Stimulated activated CD8-positive, alpha-beta memory T cell treated with anti-CD3 and anti-CD28 coated beads, Interleukin-12 subunit alpha, Interleukin-12 subunit beta, amount 100 ng/mL, for 4 hours (primary cell): Measurements from ENCODE around the gene NRXN3.
"Not testable (repeated sequence)": the region's sequence is repeated elsewhere in the genome, so short reads cannot be mapped to it uniquely, and the experiment has no call there.

Experiments used
- DNase-seq: peaks from one replicate; pipeline ENCODE4 v3.0.0-alpha.2; 2020; ENCODE audit warnings: low read depth

Gene NRXN3

DNA sequence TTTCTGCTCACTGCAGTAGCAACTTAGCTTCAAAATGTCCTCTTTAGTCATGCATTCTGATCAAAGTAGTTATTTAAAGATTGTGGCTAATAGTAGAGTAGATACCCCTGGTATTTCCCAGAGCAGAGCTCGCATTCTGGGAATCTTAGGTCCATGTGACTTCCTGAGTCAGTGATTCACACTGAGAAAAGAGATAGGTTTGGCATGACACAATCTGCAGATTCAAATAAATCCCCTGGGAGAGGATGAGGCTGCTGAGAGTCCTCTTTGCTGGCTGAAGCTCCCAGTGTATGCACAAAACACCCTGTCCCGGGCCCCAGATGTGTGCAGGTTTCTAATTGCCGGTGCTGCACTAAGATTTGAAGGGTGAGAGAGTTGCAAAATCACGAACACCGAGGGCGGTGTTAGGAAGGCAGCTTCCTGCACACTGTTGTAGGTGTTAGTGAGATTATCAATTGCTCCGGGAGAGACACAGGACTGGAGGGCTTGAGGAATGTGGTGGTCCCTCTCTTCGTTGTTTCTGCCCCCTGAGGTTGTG lies 233.2 kb downstream of the NRXN3 start:
- no peak for DNase-seq

DNA sequence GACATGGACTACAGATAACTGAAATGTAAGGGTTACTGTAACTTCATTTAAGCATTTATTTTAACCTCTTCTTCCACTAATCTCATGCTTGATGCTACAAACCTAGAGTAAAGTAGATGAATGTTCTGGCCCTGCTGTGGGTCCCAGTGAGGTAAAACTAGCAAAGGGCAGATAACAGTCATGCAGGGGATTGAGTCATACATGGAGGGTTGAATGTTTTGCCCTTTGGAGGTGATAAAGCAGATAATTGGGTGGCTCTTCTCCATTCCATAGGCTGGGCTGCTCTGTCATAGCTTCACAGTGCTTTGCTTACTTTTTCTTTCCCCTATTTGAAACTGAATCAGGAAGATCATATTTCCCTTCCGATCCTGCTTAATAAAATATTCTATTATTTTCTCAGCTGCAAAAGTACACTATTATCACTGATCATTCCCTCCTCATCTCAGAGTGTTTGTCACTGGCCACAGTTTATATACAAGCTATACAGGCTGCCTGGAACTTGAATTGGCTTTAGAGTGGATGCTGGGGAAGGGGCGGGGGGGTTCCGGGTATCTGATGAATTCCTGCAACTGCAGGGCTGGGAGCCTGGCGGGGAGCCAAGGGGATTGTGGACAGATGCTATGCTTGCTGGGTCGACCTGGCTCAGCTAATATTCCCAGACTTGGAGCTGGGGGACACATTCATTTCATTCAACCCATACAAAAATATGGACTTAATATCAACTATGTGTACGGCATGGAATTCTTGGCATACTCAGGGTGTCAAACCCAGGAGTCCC lies 235.1 kb downstream of the NRXN3 start:
- no peak for DNase-seq

DNA sequence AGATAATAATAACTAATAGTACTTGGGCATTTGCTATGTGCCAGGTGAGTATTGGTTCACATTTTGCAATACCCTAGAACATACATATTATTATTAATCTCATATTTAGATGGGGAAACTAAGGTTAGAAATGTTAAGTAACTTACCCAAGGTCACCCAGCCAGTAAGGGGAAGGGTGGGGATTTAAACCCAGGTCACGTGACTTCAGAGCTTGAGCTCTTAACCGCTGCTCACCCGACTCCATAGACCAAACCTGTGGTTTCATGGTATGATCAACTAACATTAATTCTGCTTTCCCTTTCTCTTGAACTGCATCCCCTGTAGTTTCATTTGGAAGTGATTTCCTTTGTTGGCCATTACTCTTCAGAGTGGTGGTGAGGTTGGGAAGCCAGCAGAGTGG lies 242.3 kb downstream of the NRXN3 start:
- DNase-seq: no peak

DNA sequence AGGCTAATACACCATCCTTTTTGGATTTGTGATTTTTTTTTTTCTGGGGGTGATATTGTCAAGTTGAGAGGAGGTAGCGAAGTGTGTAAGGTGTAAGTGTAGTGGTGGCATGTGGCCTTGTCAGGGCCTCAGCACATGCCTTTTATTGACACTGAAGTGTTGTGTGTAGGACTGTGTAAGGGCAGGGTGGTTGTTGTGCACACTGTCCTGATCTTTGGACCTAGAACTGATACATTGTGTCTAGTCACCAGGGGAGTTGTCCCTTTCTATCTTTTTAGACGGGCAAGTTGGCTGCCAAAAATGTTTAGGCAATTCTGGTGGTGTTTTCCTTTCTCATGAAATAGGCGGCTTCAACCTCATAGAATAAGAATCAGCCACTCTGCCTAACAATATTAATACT lies 244.0 kb downstream of the NRXN3 start:
- DNase-seq: no peak

DNA sequence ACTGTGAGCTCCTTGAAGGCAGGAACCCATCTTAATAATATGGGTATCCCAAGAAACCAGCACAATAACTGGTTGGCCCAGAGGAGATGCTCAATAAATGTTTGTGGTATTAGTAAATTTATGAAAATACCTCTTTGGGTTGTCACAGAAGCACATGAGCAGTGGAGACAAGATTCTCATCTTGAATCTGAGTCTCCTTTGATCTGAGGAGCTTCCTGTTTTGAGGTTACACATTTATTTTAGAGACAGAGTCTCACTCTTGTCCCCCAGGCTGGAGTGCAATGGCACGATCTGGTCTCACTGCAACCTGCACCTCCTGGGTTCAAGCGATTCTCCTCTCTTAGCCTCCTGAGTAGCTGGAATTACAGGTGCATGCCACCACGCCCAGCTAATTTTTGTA lies 247.4 kb downstream of the NRXN3 start:
- DNase-seq: no peak

DNA sequence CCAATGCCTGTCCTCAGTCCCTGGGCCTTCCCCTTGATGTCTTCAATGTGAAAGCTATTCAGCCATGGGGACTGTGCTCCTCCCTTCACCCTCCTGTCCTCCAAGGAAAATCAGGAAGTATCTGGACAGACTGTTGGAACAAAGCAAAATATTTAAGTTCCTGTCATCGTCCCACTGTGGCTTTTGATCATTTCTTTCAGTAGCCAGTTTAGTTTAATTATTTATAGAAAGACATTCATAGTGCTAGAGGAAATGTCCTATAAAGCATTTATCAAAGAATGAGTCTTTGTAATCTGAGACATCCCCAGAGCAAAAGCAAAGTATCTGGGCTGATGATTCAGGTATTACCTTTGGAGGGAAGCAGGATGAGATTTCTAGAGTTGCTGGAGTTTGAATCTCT lies 254.1 kb downstream of the NRXN3 start:
- DNase-seq: no peak

DNA sequence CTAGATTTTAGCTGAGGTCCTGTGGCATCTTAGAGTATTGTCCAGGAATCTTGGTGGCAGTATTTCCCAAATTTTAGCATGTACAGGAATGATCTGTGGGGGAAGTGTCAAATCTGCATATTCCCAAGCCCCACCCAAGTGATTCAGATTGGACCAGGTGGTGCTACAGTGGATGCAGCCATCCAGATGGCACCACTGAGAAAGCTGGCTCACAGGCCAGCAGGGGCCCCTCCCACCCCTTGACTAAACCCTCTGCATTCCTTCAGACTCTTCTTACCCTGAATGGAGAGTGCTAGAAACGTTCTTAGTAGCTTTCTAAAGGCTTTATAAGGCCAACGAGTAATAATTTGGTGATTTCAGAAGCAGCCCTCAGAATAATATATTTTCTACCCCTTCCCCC lies 255.2 kb downstream of the NRXN3 start:
- no peak for DNase-seq

DNA sequence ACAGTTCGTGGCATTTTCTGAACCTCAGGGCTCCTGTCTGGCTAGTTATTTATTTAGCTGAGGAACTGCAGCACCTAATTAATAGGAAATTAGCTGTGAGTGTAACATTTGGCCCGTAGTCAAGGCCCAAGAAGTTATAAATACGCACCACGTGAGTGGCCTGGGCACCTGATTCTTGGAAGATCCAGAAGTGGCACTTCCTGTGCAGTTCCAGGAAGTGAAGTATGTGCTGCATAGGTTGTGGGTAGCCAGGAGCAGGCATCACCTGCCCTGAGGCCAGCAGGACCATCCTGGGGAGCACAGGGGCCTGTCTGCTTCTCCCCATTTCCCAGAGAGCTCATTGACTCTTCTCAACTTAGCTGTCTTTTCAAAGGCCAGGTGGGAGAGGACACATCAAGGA lies 255.6 kb downstream of the NRXN3 start:
- DNase-seq: no peak

DNA sequence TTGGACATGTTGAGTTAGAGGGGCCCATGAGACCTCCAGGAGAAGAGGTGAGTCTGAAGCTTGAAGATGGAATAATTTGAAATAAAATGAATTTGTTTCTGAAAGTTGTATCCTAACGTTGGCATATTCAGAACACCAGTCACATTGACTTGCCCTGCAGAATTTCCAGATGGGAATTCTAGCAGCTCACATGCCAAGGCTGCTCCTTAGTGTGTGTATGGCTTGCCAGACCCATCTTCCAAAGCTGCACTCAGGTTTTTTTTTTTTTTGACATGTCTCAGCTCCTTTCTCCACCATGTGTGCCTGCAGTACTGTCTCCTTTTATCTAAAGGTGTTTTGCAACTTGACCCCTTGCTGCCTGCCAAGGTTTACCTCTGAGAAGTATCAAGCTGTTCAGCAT lies 261.9 kb downstream of the NRXN3 start:
- no peak for DNase-seq

DNA sequence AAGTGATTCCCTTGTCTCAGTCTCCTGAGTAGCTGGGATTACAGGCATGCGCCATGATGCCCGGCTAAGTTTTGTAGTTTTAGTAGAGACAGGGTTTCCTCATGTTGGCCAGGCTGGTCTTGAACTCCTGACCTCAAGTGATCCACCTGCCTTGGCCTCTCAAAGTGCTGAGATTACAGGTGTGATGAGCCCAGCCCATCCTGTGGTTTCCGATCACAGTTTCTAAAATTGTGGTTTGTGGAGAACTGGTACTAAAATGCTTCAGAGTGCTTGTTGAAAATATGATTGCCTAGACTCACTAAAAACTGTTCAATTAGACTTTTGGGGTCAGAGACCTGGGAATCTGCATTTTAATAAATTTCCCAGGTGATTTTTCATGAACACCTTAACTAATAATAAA lies 267.3 kb downstream of the NRXN3 start:
- DNase-seq: not testable (repeated sequence)

DNA sequence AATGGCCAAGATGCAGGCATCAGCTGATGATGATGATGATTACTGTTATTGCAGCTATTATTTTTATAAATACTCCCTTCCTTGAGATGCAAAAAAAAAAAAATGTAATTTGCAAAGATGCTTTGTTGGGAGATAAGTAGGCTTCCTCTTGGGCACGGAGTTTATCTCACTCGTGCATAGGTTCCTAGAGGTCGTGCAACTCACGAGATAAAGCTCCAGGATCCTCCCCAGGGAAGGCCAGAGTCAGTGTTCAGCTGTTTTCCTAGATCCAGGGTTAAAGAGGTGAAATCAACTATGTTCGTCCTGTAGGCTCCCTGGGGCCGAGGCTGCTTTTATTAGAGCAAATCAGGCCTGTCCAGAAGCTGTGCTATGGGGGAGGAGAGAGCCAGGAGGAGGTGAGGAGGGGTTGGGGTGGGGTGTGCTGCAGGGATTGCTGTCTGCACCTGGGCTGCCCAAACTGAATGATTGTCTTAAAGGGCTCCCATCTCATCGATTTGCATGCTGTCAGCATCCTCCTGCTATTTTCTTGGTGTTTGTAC lies 270.3 kb downstream of the NRXN3 start:
- no peak for DNase-seq

DNA sequence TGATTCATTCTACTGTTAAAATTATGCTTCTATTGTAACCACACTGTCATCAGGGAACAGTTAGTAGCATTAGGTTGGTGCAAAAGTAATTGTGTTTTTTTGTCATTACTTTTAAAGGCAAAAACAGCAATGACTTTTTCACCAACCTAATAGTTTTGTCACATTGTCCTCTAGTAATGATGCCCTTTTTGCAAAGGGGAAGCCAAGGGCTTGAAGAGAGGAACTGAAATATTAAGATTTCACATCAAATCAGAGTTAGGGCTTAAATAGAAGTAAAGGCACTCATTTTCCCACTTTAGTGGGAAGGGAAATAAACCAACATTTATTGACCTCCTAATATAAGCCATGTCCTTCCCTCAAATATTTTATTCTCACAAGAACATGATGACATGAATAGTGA lies 273.7 kb downstream of the NRXN3 start:
- DNase-seq: no peak

DNA sequence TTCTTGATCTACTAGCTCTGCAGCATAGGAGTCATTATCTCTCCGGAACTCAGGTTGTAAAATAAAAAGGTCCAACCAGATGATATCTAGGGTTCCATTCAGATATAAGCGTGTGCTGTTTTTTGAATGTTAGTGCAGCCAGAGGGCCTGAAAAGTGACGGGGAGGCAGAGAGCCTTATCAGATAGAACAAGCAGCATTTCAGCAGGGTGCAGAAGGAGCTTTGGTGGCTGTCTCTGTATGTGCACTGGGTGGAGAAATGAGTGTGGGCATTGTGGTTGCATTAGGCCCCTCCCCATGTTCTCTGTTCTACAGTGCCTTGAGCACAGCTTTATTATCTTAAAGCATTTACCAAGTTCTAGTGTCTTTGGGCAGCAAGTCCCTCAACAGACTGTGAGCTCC lies 275.1 kb downstream of the NRXN3 start:
- DNase-seq: no peak

DNA sequence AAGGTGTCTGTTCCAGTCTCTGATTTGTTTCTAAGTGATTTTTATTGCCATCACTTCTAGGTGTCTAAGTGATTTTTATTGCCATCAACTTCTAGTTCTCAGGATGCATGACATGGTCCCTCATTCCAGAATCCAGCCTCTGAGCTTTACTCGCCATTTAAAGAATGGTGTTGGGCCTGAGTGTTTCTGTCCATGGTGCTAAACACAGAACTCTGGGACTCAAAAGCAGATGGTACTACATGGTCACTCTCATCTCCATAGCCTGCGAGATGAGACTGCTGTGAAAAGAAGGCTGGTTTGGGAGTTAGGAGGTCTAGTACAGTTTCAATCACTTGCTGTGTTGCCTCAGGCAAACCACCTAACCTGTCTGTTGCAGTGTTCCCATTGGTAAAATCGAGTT lies 276.6 kb downstream of the NRXN3 start:
- no peak for DNase-seq

DNA sequence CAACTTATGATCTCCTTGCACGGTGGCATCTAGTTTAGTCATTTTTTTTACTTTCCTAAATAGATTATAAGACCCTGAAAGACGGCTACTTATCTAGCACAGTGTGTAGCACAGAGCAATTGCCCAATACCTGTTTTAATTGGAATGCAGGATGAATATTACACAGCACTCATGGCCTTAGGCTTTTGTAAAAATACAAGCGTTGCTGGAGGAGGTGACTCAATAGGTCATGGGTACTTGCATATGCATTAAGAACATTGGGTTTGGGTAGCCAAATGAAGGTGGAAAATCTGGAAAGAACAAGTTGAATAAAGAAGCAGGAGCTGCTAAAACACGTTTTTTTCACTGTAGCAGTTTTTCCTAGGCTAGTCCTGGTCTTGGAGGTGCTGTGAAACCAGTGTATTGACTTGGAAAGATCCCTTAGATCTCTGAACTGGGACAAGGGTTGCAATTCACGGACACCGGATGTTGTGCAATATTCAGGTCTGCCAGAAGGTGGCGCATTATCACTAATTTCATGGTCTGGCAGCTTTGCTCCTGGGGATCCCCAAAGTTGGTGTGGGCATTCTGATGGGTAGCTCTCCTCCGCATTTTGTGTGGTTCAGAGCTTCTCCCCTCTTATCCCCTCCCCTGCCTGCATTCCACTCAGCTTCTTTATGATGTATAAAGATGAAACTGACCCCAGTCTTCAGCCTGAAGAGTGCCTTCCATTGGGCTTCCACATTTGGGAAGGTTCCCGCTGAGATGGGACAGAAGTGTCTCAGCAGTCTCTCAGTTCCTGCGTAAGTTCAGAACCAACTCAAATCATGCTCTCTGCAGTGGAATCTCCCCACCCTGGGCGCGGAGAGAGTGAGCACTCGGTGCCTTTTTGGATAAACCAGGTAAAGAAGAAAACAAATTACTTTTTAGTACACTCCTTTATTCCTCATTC lies 278.3 kb downstream of the NRXN3 start:
- no peak for DNase-seq

DNA sequence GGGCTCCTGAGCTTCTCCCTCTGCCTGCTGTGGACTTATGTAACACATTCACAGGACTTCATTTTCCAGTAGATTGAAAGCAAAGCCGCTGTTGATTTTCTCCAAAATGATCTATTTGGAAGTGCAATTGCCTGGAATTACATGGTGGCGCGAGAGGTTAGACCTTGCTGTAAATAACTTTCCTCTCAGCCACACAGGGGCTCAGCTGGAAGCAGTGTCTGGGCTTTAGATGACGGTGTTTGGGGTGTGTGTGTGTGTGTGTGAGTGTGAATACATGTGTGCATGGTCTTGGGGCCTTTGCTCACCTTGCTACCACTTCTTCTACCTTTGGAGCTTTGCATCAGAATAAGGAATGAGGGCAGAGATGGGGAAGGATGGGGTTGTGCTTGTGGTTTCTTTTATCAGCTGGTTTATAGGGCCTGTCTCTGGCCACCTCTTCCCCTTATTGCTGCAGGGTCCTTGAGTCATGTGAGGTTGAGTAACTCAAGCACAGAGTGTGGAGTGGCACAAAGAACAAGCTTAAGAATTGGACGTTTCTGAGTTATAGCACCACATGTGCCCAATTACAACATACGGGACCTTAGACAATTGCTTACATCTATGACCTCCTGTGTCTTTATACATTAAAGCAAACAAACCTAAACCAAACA lies 280.6 kb downstream of the NRXN3 start:
- DNase-seq: no peak

DNA sequence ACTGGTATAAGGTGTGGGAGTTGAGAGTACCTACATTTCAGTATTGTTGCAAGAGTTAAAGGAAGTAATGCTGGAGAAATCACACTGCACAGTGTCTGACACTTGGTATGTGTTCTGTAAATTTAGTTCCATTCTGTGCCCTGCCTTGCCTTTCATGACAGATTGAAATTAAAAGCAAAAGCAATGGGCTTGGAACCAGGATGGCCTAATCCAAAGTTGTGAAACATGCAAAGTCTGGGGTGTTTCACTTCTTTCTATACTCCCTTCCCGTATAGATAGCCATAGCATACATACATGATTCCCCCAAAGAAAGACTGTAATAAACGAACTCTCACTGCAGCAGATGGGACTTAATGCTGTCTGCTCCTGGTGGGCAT lies 281.1 kb downstream of the NRXN3 start:
- DNase-seq: no peak

DNA sequence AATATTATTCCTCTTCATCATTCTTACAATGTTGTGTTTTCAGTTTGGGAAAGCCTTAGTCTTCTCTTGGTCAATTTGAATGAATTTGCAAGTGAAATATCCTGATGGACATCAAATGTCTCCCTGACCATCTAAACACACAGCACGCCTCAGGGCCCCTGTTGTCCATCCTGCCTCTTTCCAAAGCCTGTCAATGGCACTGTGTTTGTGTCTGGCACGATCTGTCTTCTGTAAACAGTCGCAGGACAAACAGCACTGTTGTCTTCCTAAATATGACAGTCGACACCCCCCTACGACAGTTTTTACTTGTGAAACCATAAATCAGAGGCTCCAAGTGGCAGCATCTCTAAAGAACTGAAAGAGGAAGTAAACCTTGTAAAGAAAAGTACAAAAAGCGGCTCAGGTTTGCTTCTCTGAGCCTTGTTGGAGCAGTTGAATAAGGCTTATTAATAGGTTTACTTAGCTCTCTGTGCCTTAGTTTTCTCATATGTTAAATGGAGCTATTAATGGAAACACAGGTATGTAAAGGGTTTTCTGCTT lies 285.8 kb downstream of the NRXN3 start:
- DNase-seq: no peak

DNA sequence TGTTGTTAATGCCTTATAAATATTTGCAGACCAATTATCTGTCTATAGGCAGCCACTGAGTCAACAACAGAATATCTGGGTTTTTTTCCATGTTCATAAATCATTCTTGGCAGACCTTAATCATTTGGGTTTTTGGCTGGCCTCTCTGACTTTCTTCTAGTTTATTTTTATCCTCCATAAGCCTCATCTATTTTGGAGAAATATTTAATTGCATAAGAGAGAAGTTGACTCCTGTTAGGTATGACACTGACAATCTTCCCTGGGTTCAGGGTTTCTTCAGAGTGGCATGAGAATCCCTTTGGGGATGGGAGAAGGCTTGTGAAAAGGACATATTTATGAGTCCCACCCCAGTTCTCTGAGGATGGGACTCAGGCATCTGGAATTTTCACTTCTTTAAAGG lies 299.8 kb downstream of the NRXN3 start:
- DNase-seq: no peak

DNA sequence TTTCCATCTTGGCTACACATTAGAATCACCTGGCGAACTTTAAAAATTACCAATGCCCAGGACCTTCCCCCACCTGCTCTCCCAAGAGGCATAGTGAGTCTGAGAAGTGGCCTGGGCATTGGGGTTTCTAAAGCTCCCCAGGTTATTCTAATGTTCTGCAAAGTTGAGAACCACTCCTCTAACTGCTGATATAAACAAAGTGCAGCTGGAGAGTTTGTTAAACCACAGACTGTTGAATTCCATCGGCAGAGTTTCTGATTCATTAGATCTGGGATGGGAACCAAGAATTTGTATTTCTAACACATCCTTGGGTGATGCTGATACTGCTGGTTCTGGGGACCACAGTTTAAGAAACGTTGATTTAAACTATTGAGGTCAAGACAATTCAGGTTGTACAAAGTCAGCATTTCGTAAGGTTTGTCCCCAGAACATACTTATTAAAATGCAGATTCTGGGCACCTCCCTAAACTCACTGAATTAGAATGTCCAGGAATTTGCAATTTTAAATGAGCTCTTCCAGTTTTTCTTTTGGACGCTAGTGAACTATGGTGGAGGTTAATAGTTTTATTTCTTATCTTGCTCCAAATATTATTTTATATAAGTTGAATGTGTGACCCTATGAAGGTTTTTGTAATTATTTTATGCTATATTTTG lies 309.1 kb downstream of the NRXN3 start:
- no peak for DNase-seq

DNA sequence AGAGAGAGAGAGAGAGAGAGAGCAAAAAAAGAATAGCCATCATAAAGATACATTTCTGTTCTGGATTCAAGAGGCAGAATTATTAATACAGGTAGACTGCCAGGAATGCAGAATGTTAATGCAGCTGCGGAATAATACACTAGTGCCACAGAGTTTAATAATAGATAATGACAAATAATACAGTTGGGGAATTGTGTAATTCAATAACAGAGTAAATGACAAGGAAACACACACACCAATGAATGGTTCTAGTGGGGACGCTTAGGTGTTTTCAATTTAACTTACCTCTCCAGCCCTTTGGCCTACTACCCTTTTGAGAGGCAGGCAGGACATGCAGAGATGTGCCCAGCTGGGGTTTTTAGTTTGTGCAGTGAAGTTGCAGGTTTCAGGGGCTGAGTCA lies 313.9 kb downstream of the NRXN3 start:
- DNase-seq: no peak

DNA sequence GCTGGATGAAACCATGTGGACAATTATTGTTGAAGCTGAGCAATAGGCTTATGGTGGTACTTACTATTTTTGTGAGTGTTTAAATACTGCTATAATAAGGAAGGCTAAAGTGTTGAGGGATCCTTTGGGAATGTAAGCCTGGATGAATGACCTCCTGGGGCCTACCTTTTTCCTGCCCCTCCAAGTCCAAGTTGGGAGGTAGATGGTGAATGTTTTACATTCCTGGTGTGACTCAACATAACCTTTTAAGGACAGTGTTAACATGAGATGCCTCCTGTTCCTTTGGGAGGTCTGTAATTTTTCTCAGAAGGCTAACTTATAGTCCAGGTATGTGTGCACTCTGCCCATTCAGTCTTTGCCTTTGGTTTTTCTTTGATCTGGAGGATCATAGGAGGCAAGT lies 315.9 kb downstream of the NRXN3 start:
- no peak for DNase-seq
